Liver (tissue), 9 donors: Measurements from ENCODE around the gene FYB2. TPM values are rescaled to one million over a fixed set of nuclear protein-coding genes. Genes with fewer than 3 reads are reported as not detected.

Source experiments
- DNase-seq: peaks from one replicate; pipeline ENCODE4 v3.0.0-alpha.2; 2017; ENCODE audit warnings: low spot score
- H3K27ac ChIP-seq, 2 donors: one replicate each; pipeline ENCODE4 v1.7.0; 2013; ENCODE audit warnings: inconsistent platforms in 2 of 2, low read length in 2 of 2, control low read depth in 1 of 2, low read depth in 1 of 2, mild to moderate bottlenecking in 1 of 2
- H3K27me3 ChIP-seq, 4 donors: one replicate each; pipeline versions ENCODE4 v1.6.1 to v1.7.0; 2013; ENCODE audit warnings: low read length in 3 of 4, inconsistent platforms in 1 of 4, mild to moderate bottlenecking in 1 of 4, moderate library complexity in 1 of 4; ENCODE audit not compliant: control insufficient read depth in 4 of 4, insufficient read depth in 4 of 4
- H3K36me3 ChIP-seq, 4 donors: one replicate each; pipeline versions ENCODE4 v1.6.1 to v1.7.0; 2013; ENCODE audit warnings: low read length in 3 of 4, mild to moderate bottlenecking in 3 of 4, low read depth in 1 of 4, moderate library complexity in 1 of 4; ENCODE audit not compliant: control insufficient read depth in 4 of 4, insufficient read depth in 3 of 4
- H3K4me1 ChIP-seq, 4 donors: one replicate each; pipeline versions ENCODE4 v1.6.1 to v1.7.0; 2013; ENCODE audit warnings: low read length in 3 of 4, mild to moderate bottlenecking in 3 of 4, moderate library complexity in 1 of 4; ENCODE audit not compliant: control insufficient read depth in 4 of 4, insufficient read depth in 4 of 4
- H3K4me3 ChIP-seq, 3 donors: one replicate each; pipeline versions ENCODE4 v1.6.1 to v1.7.0; 2013; ENCODE audit warnings: low read length in 3 of 3, control low read depth in 1 of 3, low read depth in 1 of 3, mild to moderate bottlenecking in 1 of 3
- H3K9ac ChIP-seq, 2 donors: one replicate each; pipeline ENCODE4 v1.7.0; 2013; ENCODE audit warnings: low read length in 2 of 2, mild to moderate bottlenecking in 2 of 2, moderate library complexity in 2 of 2, control low read depth in 1 of 2, low read depth in 1 of 2
- H3K9me3 ChIP-seq, 4 donors: one replicate each; pipeline versions ENCODE4 v1.6.1 to v1.7.0; 2013; ENCODE audit warnings: low read length in 3 of 4; ENCODE audit not compliant: control insufficient read depth in 4 of 4
- ATF3 ChIP-seq: IDR thresholded peaks from 2 replicates; pipeline ENCODE4 v1.6.1; 2016; ENCODE audit warnings: antibody characterized with exemption
- CTCF ChIP-seq: fragments of 150-350 bp; IDR thresholded peaks from 2 replicates; pipeline ENCODE4 v1.5.1; 2017; ENCODE audit warnings: improper control_type of control experiment, low read depth, low read length; ENCODE audit not compliant: missing input control
- EGR1 ChIP-seq, 2 donors: IDR thresholded peaks; 2 replicates each; pipeline ENCODE4 v1.6.1; 2016 to 2018; ENCODE audit warnings: antibody characterized with exemption in 2 of 2, low read depth in 2 of 2
- FOXA1 ChIP-seq: IDR thresholded peaks from 2 replicates; pipeline ENCODE4 v1.6.1; 2016; ENCODE audit warnings: antibody characterized with exemption
- FOXA2 ChIP-seq: IDR thresholded peaks from 2 replicates; pipeline ENCODE4 v1.6.1; 2016; ENCODE audit warnings: antibody characterized with exemption
- GABPA ChIP-seq, 2 donors: IDR thresholded peaks in 1 of 2; conservative IDR thresholded peaks in 1 of 2; 2 replicates each; pipeline ENCODE4 v1.6.1; 2016; ENCODE audit warnings: antibody characterized with exemption in 2 of 2, mild to moderate bottlenecking in 1 of 2, moderate library complexity in 1 of 2
- HNF4A ChIP-seq, 2 donors: conservative IDR thresholded peaks; 2 replicates each; pipeline ENCODE4 v1.6.1; 2016; ENCODE audit warnings: antibody characterized with exemption in 2 of 2, mild to moderate bottlenecking in 2 of 2
- HNF4G ChIP-seq: IDR thresholded peaks from 2 replicates; pipeline ENCODE4 v1.6.1; 2016; ENCODE audit warnings: antibody characterized with exemption
- JUND ChIP-seq, 2 donors: IDR thresholded peaks; 2 replicates each; pipeline ENCODE4 v1.6.1; 2016; ENCODE audit warnings: antibody characterized with exemption in 2 of 2
- MAX ChIP-seq: IDR thresholded peaks from 2 replicates; pipeline ENCODE4 v1.6.1; 2016; ENCODE audit warnings: antibody characterized with exemption
- NR2F2 ChIP-seq: IDR thresholded peaks from 2 replicates; pipeline ENCODE4 v1.6.1; 2016; ENCODE audit warnings: antibody characterized with exemption
- RAD21 ChIP-seq, 2 donors: IDR thresholded peaks; 2 replicates each; pipeline ENCODE4 v1.6.1; 2016; ENCODE audit warnings: antibody characterized with exemption in 2 of 2, mild to moderate bottlenecking in 2 of 2
- REST ChIP-seq: IDR thresholded peaks from 2 replicates; pipeline ENCODE4 v1.6.1; 2016; ENCODE audit warnings: antibody characterized with exemption, mild to moderate bottlenecking
- RXRA ChIP-seq, 2 donors: IDR thresholded peaks; 2 replicates each; pipeline ENCODE4 v1.6.1; 2017 to 2018; ENCODE audit warnings: antibody characterized with exemption in 2 of 2, mild to moderate bottlenecking in 1 of 2
- SP1 ChIP-seq: IDR thresholded peaks from 2 replicates; pipeline ENCODE4 v1.6.1; 2018; ENCODE audit warnings: antibody characterized with exemption, mild to moderate bottlenecking
- TAF1 ChIP-seq: conservative IDR thresholded peaks from 2 replicates; pipeline ENCODE4 v1.6.1; 2016; ENCODE audit warnings: antibody characterized with exemption, mild to moderate bottlenecking
- YY1 ChIP-seq: IDR thresholded peaks from 2 replicates; pipeline ENCODE4 v1.6.1; 2016; ENCODE audit warnings: antibody characterized with exemption, mild to moderate bottlenecking
- ZBTB33 ChIP-seq: IDR thresholded peaks from 2 replicates; pipeline ENCODE4 v1.6.1; 2016; ENCODE audit warnings: antibody characterized with exemption
- WGBS: extraction: QIAGEN DNeasy Blood & Tissue Kit; methylation state at CpG from one replicate; pipeline ENCODE4 v1.1.7; 2013; 5-methylcytosine and 5-hydroxymethylcytosine counted together
- polyA plus RNA-seq, 2 donors: library from polyadenylated mRNA; stranded (reverse) in 1 of 2; unstranded in 1 of 2; fragments of 200-250 nt in 1 of 2; fragments of >200 nt in 1 of 2; fragmentation: Nextera tagmentation in 1 of 2; extraction: Ambion mirVana in 1 of 2; gene quantifications; one replicate each; pipeline versions ENCODE4 v1.2.1 to v1.2.3, GENCODE V29; 2013 to 2015
- total RNA-seq, 2 donors: library from RNA; depleted of rRNA; stranded (reverse); fragments of >200 nt; gene quantifications; one replicate each; pipeline ENCODE4 v1.2.3, GENCODE V29; 2014
- donor health status: healthy.
- donor health status: healthy.
- donor health status: healthy.
- donor health status: healthy.
- donor health status: healthy.

Gene FYB2
- total and polyA plus RNA-seq, 4 donors: 3.3 to 31.3 (median 16.2) TPM

- no peak for TF ChIP-seq RXRA (IDR thresholded peaks at IDR 0.05)
- TF ChIP-seq SP1: no peak
- TF ChIP-seq MAX: no peak
- no peak for TF ChIP-seq ZBTB33
- no peak for TF ChIP-seq YY1
- no peak for TF ChIP-seq FOXA1
- TF ChIP-seq EGR1 (IDR thresholded peaks at IDR 0.05; ENCODE audit: low read depth in 2 of 2): no peak
- TF ChIP-seq JUND (IDR thresholded peaks at IDR 0.05): no peak
- no peak for TF ChIP-seq FOXA2
- TF ChIP-seq REST: no peak
- no peak for TF ChIP-seq RAD21 (IDR thresholded peaks at IDR 0.05)
- TF ChIP-seq GABPA (IDR thresholded peaks at IDR 0.05 in 1 of 2, conservative IDR thresholded peaks at IDR 0.05 in 1 of 2): no peak
- no peak for TF ChIP-seq HNF4A (conservative IDR thresholded peaks at IDR 0.05)
- no peak for TF ChIP-seq HNF4G
- no peak for TF ChIP-seq NR2F2
- TF ChIP-seq TAF1: no peak
- TF ChIP-seq ATF3: no peak
- no peak for TF ChIP-seq CTCF
- no peak overlapping the region for H3K4me3 ChIP-seq
- DNase-seq: no peak
- H3K27ac ChIP-seq: no peak overlapping the region
- no peaks in the 10 kb centered on the region for H3K9me3 ChIP-seq
- no peak overlapping the region for H3K9ac ChIP-seq
- peaks cover 0 to 2% (median 0%) of the 10 kb centered on the region in 4 donors for H3K36me3 ChIP-seq
- H3K4me1 ChIP-seq: peaks cover 0 to 20% (median 18%) of the 10 kb centered on the region in 4 donors
- no peaks in the 10 kb centered on the region for H3K27me3 ChIP-seq
- WGBS: 94% methylated on average over 1 of the region's 1 CpG
Observed at GRCh38 chr1:56808410-56808809, 10.8 kb downstream of the FYB2 start.
